Cardiac septum (tissue), 1 donor: ENCODE data around the gene BMP5. TPM values are rescaled to one million over a fixed set of nuclear protein-coding genes. Genes with fewer than 3 reads are reported as not detected.

Source experiments
- DNase-seq: peaks from one replicate; pipeline ENCODE4 v3.0.0-alpha.2; 2020; ENCODE audit warnings: low spot score
- intact Hi-C: fragments of 100-400 bp; cut with DNase I; formaldehyde crosslinking; loops from one replicate; pipeline ENCODE4 v1.14.0; 2022
- total RNA-seq: library from RNA; stranded (reverse); fragmentation: NEBNext Ultra II Directional; extraction: Animal tissue kit (Norgen Biotek cat#: 25700); gene quantifications from one replicate; pipeline ENCODE4 v1.2.1, GENCODE V29; 2021
- donor health status: DM: no; HTN: no; CAD: no.

BMP5 gene
- total RNA-seq, 1 donor from 2014 or later = 1.4 TPM

GRCh38 chr6:55825402-55826051 is 49.9 kb downstream of the BMP5 start:
- DNase-seq = no peak
- intact Hi-C loops = no loop called here

GRCh38 chr6:55822815-55823214 is 52.6 kb downstream of the BMP5 start:
- intact Hi-C loops = no loop called here
- no peak for DNase-seq

GRCh38 chr6:55822005-55822404 is 53.4 kb downstream of the BMP5 start:
- no peak for DNase-seq
- intact Hi-C loops = no loop called here

GRCh38 chr6:55820696-55821095 is 54.7 kb downstream of the BMP5 start:
- no peak for DNase-seq
- intact Hi-C loops = no loop called here

- DNase-seq = no peak
- intact Hi-C loops = no loop called here
These were observed 55.6 kb downstream of the BMP5 start for GRCh38 chr6:55819811-55820210.

- intact Hi-C loops = no loop called here
- no peak for DNase-seq
These were observed 56.9 kb downstream of the BMP5 start for GRCh38 chr6:55818482-55818881.

- no peak for DNase-seq
- intact Hi-C loops = no loop called here
These were observed 62.9 kb downstream of the BMP5 start for GRCh38 chr6:55812509-55812908.

- no peak for DNase-seq
- intact Hi-C loops = no loop called here
These were observed 64.3 kb downstream of the BMP5 start for GRCh38 chr6:55811074-55811473.

GRCh38 chr6:55802259-55802658 is 73.1 kb downstream of the BMP5 start:
- intact Hi-C loops = no loop called here
- no peak for DNase-seq

GRCh38 chr6:55798571-55798970 is 76.8 kb downstream of the BMP5 start:
- intact Hi-C loops = no loop called here
- no peak for DNase-seq

GRCh38 chr6:55794136-55794812 is 81.1 kb downstream of the BMP5 start:
- DNase-seq = no peak
- intact Hi-C loops = no loop called here

GRCh38 chr6:55785273-55785672 is 90.1 kb downstream of the BMP5 start:
- no peak for DNase-seq
- intact Hi-C loops = no loop called here

GRCh38 chr6:55782275-55782674 is 93.1 kb downstream of the BMP5 start:
- intact Hi-C loops = no loop called here

GRCh38 chr6:55778705-55779104 is 96.7 kb downstream of the BMP5 start:
- intact Hi-C loops = no loop called here
- no peak for DNase-seq

More at GRCh38 chr6:55782275-55782674, 93.1 kb downstream of the BMP5 start:
- DNase-seq = no peak

GRCh38 chr6:55777469-55777868 is 97.9 kb downstream of the BMP5 start:
- no peak for DNase-seq
- intact Hi-C loops = no loop called here

- no peak for DNase-seq
- intact Hi-C loops = no loop called here
These were observed 99.3 kb downstream of the BMP5 start for GRCh38 chr6:55776113-55776512.

GRCh38 chr6:55775029-55775318 is 100.4 kb downstream of the BMP5 start:
- DNase-seq = no peak
- intact Hi-C loops = no loop called here

- intact Hi-C loops = no loop called here
- no peak for DNase-seq
These were observed 100.9 kb downstream of the BMP5 start for GRCh38 chr6:55774286-55775028.

- intact Hi-C loops = no loop called here
- DNase-seq = no peak
These were observed 101.7 kb downstream of the BMP5 start for GRCh38 chr6:55773620-55774216.

GRCh38 chr6:55772730-55773129 is 102.7 kb downstream of the BMP5 start:
- intact Hi-C loops = no loop called here
- DNase-seq = no peak

GRCh38 chr6:55759536-55759935 is 115.9 kb downstream of the BMP5 start:
- intact Hi-C loops = no loop called here

More at GRCh38 chr6:55759536-55759935, 115.9 kb downstream of the BMP5 start:
- no peak for DNase-seq
